ENCODE measurements around the gene NUCKS1. TPM values are rescaled to one million over a fixed set of nuclear protein-coding genes. Genes with fewer than 3 reads are reported as not detected.

Gene NUCKS1
- total and polyA plus RNA-seq, 2 of the 4 experiments (the other 2 are of a cell fraction) = 37.9 to 103 TPM

DNA sequence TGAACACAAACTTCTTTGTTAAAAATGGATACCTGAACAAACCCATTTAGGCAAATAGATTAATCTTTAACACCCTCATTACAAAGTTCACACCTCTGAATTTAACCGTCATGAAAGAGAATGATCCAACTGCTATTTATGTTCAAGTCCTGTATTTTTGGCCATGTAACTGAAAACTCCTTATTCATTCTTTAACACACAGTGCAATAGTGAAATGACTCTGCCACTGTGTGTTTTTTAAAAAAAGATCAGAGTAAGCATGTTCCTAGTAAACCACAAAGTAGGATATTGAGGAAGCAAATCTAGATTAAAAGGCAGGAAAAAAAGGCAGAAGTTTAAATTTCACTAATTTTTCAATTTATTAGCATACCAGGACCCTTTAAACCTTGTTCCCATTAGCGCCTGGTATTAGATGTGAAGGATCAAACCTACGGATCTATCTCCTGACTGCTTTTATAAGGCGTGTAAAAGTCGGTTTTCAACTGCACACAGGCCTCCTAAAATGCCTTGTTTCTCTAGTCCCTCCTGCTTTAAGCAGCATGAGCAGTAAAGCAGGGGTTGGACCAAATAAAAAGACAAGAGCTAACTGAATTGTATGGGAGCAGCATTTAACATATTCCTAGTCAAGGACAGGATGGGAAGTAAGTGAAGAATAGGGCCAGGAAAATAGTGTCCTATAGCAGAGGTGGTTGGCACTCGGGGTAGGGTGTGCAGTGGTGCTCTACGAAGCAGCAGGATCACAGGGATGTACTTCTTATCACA, 33.4 kb downstream of the NUCKS1 start:
- H4K91ac ChIP-seq (ENCODE audit: insufficient read depth, low read depth, low read length) = no peak overlapping the region
- H2BK5ac ChIP-seq (ENCODE audit: low read depth, low read length, poor library complexity, severe bottlenecking) = no peak overlapping the region
- H3K4me2 ChIP-seq (ENCODE audit: low read depth, low read length) = no peak overlapping the region
- no peak for TF ChIP-seq MXI1 (IDR thresholded peaks at IDR 0.05; ENCODE audit: borderline replicate concordance, low read depth, low read length)
- TF ChIP-seq, protein P1, sequence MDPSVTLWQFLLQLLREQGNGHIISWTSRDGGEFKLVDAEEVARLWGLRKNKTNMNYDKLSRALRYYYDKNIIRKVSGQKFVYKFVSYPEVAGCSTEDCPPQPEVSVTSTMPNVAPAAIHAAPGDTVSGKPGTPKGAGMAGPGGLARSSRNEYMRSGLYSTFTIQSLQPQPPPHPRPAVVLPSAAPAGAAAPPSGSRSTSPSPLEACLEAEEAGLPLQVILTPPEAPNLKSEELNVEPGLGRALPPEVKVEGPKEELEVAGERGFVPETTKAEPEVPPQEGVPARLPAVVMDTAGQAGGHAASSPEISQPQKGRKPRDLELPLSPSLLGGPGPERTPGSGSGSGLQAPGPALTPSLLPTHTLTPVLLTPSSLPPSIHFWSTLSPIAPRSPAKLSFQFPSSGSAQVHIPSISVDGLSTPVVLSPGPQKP (IDR thresholded peaks at IDR 0.05; ENCODE audit: borderline replicate concordance, low read depth, low read length) = no peak
- TF ChIP-seq RFX5 (IDR thresholded peaks at IDR 0.05; ENCODE audit: low read depth, low read length) = no peak
- no peak for TF ChIP-seq RCOR1 (IDR thresholded peaks at IDR 0.05; ENCODE audit: insufficient replicate concordance, low read length)
- no peak for TF ChIP-seq SMC3 (IDR thresholded peaks at IDR 0.05; ENCODE audit: low read depth, low read length)
- TF ChIP-seq RAD21 (IDR thresholded peaks at IDR 0.05; ENCODE audit: low read length) = no peak
- no peak for TF ChIP-seq MAZ (IDR thresholded peaks at IDR 0.05; ENCODE audit: borderline replicate concordance, low read depth, low read length)
- TF ChIP-seq CEBPB (IDR thresholded peaks at IDR 0.05; ENCODE audit: low read depth, low read length) = no peak
- no peak for TF ChIP-seq FOS (IDR thresholded peaks at IDR 0.05; ENCODE audit: low read depth, low read length)
- TF ChIP-seq, protein P2, sequence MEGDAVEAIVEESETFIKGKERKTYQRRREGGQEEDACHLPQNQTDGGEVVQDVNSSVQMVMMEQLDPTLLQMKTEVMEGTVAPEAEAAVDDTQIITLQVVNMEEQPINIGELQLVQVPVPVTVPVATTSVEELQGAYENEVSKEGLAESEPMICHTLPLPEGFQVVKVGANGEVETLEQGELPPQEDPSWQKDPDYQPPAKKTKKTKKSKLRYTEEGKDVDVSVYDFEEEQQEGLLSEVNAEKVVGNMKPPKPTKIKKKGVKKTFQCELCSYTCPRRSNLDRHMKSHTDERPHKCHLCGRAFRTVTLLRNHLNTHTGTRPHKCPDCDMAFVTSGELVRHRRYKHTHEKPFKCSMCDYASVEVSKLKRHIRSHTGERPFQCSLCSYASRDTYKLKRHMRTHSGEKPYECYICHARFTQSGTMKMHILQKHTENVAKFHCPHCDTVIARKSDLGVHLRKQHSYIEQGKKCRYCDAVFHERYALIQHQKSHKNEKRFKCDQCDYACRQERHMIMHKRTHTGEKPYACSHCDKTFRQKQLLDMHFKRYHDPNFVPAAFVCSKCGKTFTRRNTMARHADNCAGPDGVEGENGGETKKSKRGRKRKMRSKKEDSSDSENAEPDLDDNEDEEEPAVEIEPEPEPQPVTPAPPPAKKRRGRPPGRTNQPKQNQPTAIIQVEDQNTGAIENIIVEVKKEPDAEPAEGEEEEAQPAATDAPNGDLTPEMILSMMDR (conservative IDR thresholded peaks at IDR 0.05; ENCODE audit: low read depth, low read length) = no peak
- no peak for TF ChIP-seq BHLHE40 (IDR thresholded peaks at IDR 0.05; ENCODE audit: low read depth, low read length)
- no peak for TF ChIP-seq POLR2A (IDR thresholded peaks at IDR 0.05; ENCODE audit: low read depth, low read length)
- TF ChIP-seq NFE2L2 (IDR thresholded peaks at IDR 0.05; ENCODE audit: low read depth, low read length) = no peak
- TF ChIP-seq, protein P3, sequence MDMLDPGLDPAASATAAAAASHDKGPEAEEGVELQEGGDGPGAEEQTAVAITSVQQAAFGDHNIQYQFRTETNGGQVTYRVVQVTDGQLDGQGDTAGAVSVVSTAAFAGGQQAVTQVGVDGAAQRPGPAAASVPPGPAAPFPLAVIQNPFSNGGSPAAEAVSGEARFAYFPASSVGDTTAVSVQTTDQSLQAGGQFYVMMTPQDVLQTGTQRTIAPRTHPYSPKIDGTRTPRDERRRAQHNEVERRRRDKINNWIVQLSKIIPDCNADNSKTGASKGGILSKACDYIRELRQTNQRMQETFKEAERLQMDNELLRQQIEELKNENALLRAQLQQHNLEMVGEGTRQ (IDR thresholded peaks at IDR 0.05; ENCODE audit: low read depth, low read length) = no peak
- in situ Hi-C loops (cut with MboI; ENCODE audit: low sequenced_read_pairs) (no loop called here), intact Hi-C loops (cut with micrococcal nuclease) (no loop called here), dilution Hi-C loops (cut with HindIII; ENCODE audit: low sequenced_read_pairs, unreplicated experiment) (no loop called here)
- no peak overlapping the region for H2AK5ac ChIP-seq (ENCODE audit: low read depth, low read length)
- BruUV-seq (replicated peaks) = no TSS peak
- no peak overlapping the region for H2BK120ac ChIP-seq (ENCODE audit: low read depth, low read length)
- H3K27ac ChIP-seq (ENCODE audit: insufficient read depth, low read length) = no peak overlapping the region
- no peak for ATAC-seq (ENCODE audit: low read depth)
- peaks cover 2% of the 10 kb centered on the region; the same call in 1 of the 2 replicates for H3K4me1 ChIP-seq (ENCODE audit: control insufficient read depth, insufficient read depth, low read length)
- peaks cover 2% of the 10 kb centered on the region for H3K9me1 ChIP-seq (ENCODE audit: insufficient read depth, low read length)
- no peak overlapping the region for H2AFZ ChIP-seq (replicated peaks; ENCODE audit: low read length, poor library complexity)
- no peak overlapping the region for H3K23ac ChIP-seq (ENCODE audit: low read depth, low read length)
- no peak overlapping the region for H3K14ac ChIP-seq (replicated peaks; ENCODE audit: low read depth, low read length)
- no peak overlapping the region for H3K4ac ChIP-seq (ENCODE audit: low read depth, low read length)
- H3K36me3 ChIP-seq (ENCODE audit: control insufficient read depth, insufficient read depth, low read length) = peaks cover 27% of the 10 kb centered on the region
- H4K8ac ChIP-seq (ENCODE audit: low read depth in 2 of 2, low read length in 2 of 2) = no peak overlapping the region
- H3K9me3 ChIP-seq (ENCODE audit: control insufficient read depth, insufficient read depth, low read length) = no peaks in the 10 kb centered on the region
- no peaks in the 10 kb centered on the region for H3K27me3 ChIP-seq (ENCODE audit: control insufficient read depth, insufficient read depth, low read length)
- CTCF ChIA-PET = no interaction called here
- no CpG with 5 or more reads among the region's 7 CpGs for WGBS, 2 experiments (ENCODE audit: extremely low coverage in 2 of 2, insufficient read length in 1 of 2)
- H2AK9ac ChIP-seq (replicated peaks; ENCODE audit: low read depth, low read length, poor library complexity) = no peak overlapping the region
- no peak overlapping the region for H2BK20ac ChIP-seq (ENCODE audit: low read depth, low read length)
- peaks cover 3% of the 10 kb centered on the region; the same call in 1 of the 2 replicates for H4K20me1 ChIP-seq (ENCODE audit: insufficient read depth, low read length)
- DNase-seq = no peak
- peaks cover 13 to 20% of the 10 kb centered on the region in 2 experiments; a peak in 3 of 4 replicates for H3K79me1 ChIP-seq (ENCODE audit: low read depth in 1 of 2, low read length in 2 of 2)
- no peak overlapping the region for H4K5ac ChIP-seq (ENCODE audit: low read depth, low read length)
- POLR2A ChIA-PET (ENCODE audit: unreplicated experiment) = no interaction called here
- no peak overlapping the region for H3K9ac ChIP-seq (ENCODE audit: low read depth, low read length)
- no peak overlapping the region for H3K18ac ChIP-seq (ENCODE audit: low read depth, low read length)
- H2BK15ac ChIP-seq (ENCODE audit: low read depth, low read length) = no peak overlapping the region
- no peak overlapping the region for H3K4me3 ChIP-seq (ENCODE audit: insufficient read depth, low read depth, low read length)
- H3K56ac ChIP-seq (ENCODE audit: extremely low read depth, insufficient read depth, low read length) = no peak overlapping the region

Measured in IMR-90 (cell line).